RWPE2 (cell line): Measurements from ENCODE around the gene ASB11.

ENCODE experiments used
- ATAC-seq: fragments of 200-7000 bp; cut with Tn5 transposase; 3 replicates; pipeline ENCODE4 v1.9.1; 2021; ENCODE audit warnings: low read depth
- DNase-seq: peaks from one replicate; pipeline ENCODE4 v3.0.0-alpha.2; 2020; ENCODE audit warnings: low spot score
- H3K27ac ChIP-seq: fragments of 450-650 bp; 2 replicates; pipeline ENCODE4 v1.5.1; 2017; ENCODE audit warnings: mild to moderate bottlenecking; ENCODE audit not compliant: poor library complexity, severe bottlenecking
- H3K27me3 ChIP-seq: fragments of 250-450 bp; sonication (Bioruptor Pico); 2 replicates; pipeline ENCODE4 v1.5.1; 2021; ENCODE audit warnings: mild to moderate bottlenecking, moderate library complexity; ENCODE audit not compliant: insufficient read depth, poor library complexity, severe bottlenecking
- H3K36me3 ChIP-seq: fragments of 250-450 bp; sonication (Bioruptor Pico); 2 replicates; pipeline ENCODE4 v1.5.1; 2020; ENCODE audit warnings: low read depth, mild to moderate bottlenecking, moderate library complexity
- H3K4me1 ChIP-seq: fragments of 250-450 bp; sonication (Bioruptor Pico); 2 replicates; pipeline ENCODE4 v1.5.1; 2021; ENCODE audit warnings: mild to moderate bottlenecking, moderate library complexity; ENCODE audit not compliant: insufficient read depth, poor library complexity, severe bottlenecking
- H3K4me3 ChIP-seq: fragments of 250-450 bp; sonication (Bioruptor Pico); 2 replicates; pipeline ENCODE4 v1.5.1; 2021; ENCODE audit warnings: mild to moderate bottlenecking, moderate library complexity; ENCODE audit not compliant: severe bottlenecking
- H3K9me3 ChIP-seq: fragments of 250-450 bp; sonication (Bioruptor Pico); 2 replicates; pipeline ENCODE4 v1.5.1; 2021; ENCODE audit warnings: mild to moderate bottlenecking, moderate library complexity; ENCODE audit not compliant: severe bottlenecking
- TF ChIP-seq, protein P1 (sequence below): fragments of 450-650 bp; IDR thresholded peaks from one replicate; pipeline ENCODE4 v1.5.1; 2017; ENCODE audit warnings: mild to moderate bottlenecking, moderate library complexity; ENCODE audit not compliant: poor library complexity, severe bottlenecking

Gene ASB11

DNA sequence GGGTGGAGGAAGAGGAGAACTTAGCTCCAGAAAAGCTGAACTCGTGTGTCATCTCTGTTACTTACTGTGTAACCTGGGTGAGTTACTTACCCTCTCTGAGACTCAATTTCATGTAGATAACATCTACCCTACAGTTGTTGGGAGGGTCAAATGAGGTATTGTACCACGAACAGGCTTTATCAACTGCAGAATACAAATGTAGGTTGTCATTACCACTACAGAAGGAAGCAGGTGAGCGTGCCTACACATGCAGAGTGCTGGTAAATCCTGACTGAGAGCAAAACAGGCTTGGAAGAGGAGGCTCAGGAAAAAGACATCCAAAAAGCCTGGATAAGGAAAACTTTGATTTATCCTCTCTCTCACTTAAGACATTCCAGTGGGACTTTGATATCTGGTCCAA, 12.7 kb upstream of the ASB11 start:
- H3K4me3 ChIP-seq, result no peak overlapping the region
- no peaks in the 10 kb centered on the region for H3K4me1 ChIP-seq
- no peaks in the 10 kb centered on the region for H3K9me3 ChIP-seq
- peaks cover 58% of the 10 kb centered on the region for H3K36me3 ChIP-seq
- no peak for DNase-seq
- ATAC-seq, result no peak
- no peak overlapping the region for H3K27ac ChIP-seq
- TF ChIP-seq, protein P1, sequence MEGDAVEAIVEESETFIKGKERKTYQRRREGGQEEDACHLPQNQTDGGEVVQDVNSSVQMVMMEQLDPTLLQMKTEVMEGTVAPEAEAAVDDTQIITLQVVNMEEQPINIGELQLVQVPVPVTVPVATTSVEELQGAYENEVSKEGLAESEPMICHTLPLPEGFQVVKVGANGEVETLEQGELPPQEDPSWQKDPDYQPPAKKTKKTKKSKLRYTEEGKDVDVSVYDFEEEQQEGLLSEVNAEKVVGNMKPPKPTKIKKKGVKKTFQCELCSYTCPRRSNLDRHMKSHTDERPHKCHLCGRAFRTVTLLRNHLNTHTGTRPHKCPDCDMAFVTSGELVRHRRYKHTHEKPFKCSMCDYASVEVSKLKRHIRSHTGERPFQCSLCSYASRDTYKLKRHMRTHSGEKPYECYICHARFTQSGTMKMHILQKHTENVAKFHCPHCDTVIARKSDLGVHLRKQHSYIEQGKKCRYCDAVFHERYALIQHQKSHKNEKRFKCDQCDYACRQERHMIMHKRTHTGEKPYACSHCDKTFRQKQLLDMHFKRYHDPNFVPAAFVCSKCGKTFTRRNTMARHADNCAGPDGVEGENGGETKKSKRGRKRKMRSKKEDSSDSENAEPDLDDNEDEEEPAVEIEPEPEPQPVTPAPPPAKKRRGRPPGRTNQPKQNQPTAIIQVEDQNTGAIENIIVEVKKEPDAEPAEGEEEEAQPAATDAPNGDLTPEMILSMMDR, result no peak
- H3K27me3 ChIP-seq, result no peaks in the 10 kb centered on the region

DNA sequence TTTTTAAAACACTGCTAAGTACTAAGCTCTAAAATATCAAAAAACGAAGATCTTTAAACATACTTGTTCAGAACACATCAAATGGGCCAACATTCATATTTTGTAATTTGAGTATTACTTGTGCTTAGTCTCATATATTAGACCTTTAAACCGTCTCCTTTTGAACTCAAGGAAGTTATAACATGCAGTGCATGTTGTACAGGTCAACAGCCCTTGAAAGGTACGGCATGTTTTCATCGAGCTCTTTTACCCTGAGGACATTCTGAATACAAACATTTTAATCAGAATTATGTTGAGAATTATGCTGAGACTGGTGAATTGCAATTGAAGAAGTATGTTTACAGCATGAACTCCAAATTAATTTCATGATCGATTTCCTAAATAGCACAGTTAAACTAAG, 7.0 kb upstream of the ASB11 start:
- no peak for ATAC-seq
- no peak for DNase-seq
- no peaks in the 10 kb centered on the region for H3K27me3 ChIP-seq
- TF ChIP-seq, protein P1, result no peak
- no peaks in the 10 kb centered on the region for H3K4me1 ChIP-seq
- no peaks in the 10 kb centered on the region for H3K9me3 ChIP-seq
- H3K27ac ChIP-seq, result no peak overlapping the region
- H3K36me3 ChIP-seq, result peaks cover 36% of the 10 kb centered on the region
- H3K4me3 ChIP-seq, result no peak overlapping the region

- DNase-seq (no peak), ATAC-seq (no peak)
- peaks cover 36% of the 10 kb centered on the region for H3K36me3 ChIP-seq
- TF ChIP-seq, protein P1, result no peak
- H3K27ac ChIP-seq, result no peak overlapping the region
- H3K9me3 ChIP-seq, result no peaks in the 10 kb centered on the region
- H3K4me3 ChIP-seq, result no peak overlapping the region
- H3K4me1 ChIP-seq, result no peaks in the 10 kb centered on the region
- H3K27me3 ChIP-seq, result no peaks in the 10 kb centered on the region
Observed at GRCh38 chrX:15322072-15322471, 6.6 kb upstream of the ASB11 start.

DNA sequence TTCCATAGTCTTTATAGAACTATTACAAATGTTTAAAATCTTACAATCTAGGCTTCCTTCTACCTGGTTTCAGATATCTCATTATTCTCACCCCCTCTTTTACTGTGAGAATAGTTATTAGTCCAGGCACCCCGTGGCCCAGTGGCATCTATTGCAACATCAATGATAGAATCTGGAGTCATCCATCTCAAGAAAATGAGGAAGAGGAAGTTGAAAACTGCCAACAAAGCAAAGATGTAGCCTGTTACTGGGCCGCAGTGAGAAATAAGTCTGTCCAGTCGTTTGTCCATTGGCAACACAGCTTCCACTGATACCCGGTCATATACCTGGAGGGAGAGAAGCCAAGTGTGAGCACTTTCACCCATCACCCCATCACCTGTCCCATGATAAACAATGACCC, 6.0 kb upstream of the ASB11 start:
- ATAC-seq, result no peak
- Histone ChIP-seq H3K27ac (no peak overlapping the region), H3K4me3 (no peak overlapping the region), H3K27me3 (no peaks in the 10 kb centered on the region), H3K36me3 (peaks cover 36% of the 10 kb centered on the region), H3K9me3 (no peaks in the 10 kb centered on the region), H3K4me1 (no peaks in the 10 kb centered on the region)
- no peak for DNase-seq
- TF ChIP-seq, protein P1, result no peak

DNA sequence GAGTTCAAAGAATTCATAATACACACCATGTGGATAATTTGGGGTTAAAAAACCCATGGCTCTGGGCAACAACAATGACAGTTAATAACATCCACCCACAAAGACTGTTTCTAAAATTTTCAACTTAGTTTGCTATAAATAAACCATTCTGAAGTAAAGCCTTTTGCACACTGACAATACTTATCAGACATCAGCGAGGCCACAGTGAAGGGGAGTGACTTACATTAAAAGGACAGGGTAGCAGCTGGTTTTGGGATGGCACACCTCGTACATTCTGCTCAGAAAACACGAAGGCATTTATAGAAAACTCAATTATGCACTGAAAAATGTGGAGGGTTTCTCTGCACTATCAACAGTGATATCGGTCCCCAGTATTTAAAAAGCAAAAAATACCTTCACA, 4.9 kb upstream of the ASB11 start:
- no peaks in the 10 kb centered on the region for H3K27me3 ChIP-seq
- DNase-seq (no peak), ATAC-seq (no peak)
- H3K9me3 ChIP-seq, result no peaks in the 10 kb centered on the region
- peaks cover 28% of the 10 kb centered on the region for H3K36me3 ChIP-seq
- H3K4me1 ChIP-seq, result no peaks in the 10 kb centered on the region
- TF ChIP-seq, protein P1, result no peak
- no peak overlapping the region for H3K27ac ChIP-seq
- no peak overlapping the region for H3K4me3 ChIP-seq
